ENCODE results near the gene MED8.
"Not testable (repeated sequence)": the region's sequence is repeated elsewhere in the genome, so short reads cannot be mapped to it uniquely, and the experiment has no call there.

The MED8 gene

GRCh38 chr1:43376723-43377235 lies 12.8 kb downstream of the MED8 start:
- Histone ChIP-seq H3K36me3 (ENCODE audit: control insufficient read depth, insufficient read depth, low read length) (no peaks in the 10 kb centered on the region), H3K27me3 (ENCODE audit: control insufficient read depth, insufficient read depth, low read length) (no peaks in the 10 kb centered on the region), H3K9me3 (ENCODE audit: control insufficient read depth, insufficient read depth, low read length) (no peaks in the 10 kb centered on the region), H3K9ac (ENCODE audit: low read depth, low read length) (no peak overlapping the region), H3K4me3 (ENCODE audit: low read depth, low read length) (no peak overlapping the region), H3K4me1 (ENCODE audit: control insufficient read depth, insufficient read depth, low read length) (no peaks in the 10 kb centered on the region)

- Histone ChIP-seq H3K4me3 (ENCODE audit: low read depth, low read length) (no peak overlapping the region), H3K27me3 (ENCODE audit: control insufficient read depth, insufficient read depth, low read length) (no peaks in the 10 kb centered on the region), H3K4me1 (ENCODE audit: control insufficient read depth, insufficient read depth, low read length) (no peaks in the 10 kb centered on the region), H3K9me3 (ENCODE audit: control insufficient read depth, insufficient read depth, low read length) (no peaks in the 10 kb centered on the region), H3K36me3 (ENCODE audit: control insufficient read depth, insufficient read depth, low read length) (no peaks in the 10 kb centered on the region), H3K9ac (ENCODE audit: low read depth, low read length) (no peak overlapping the region)
Observed at GRCh38 chr1:43373066-43373940, 16.3 kb downstream of the MED8 start.

- Histone ChIP-seq H3K9me3 (ENCODE audit: control insufficient read depth, insufficient read depth, low read length) (no peaks in the 10 kb centered on the region), H3K36me3 (ENCODE audit: control insufficient read depth, insufficient read depth, low read length) (no peaks in the 10 kb centered on the region), H3K9ac (ENCODE audit: low read depth, low read length) (no peak overlapping the region), H3K27me3 (ENCODE audit: control insufficient read depth, insufficient read depth, low read length) (no peaks in the 10 kb centered on the region), H3K4me3 (ENCODE audit: low read depth, low read length) (no peak overlapping the region), H3K4me1 (ENCODE audit: control insufficient read depth, insufficient read depth, low read length) (no peaks in the 10 kb centered on the region)
Observed at GRCh38 chr1:43372172-43372571, 17.4 kb downstream of the MED8 start.

GRCh38 chr1:43370564-43370963 lies 19.0 kb downstream of the MED8 start:
- peaks cover 7% of the 10 kb centered on the region for H3K4me1 ChIP-seq (ENCODE audit: control insufficient read depth, insufficient read depth, low read length)
- no peaks in the 10 kb centered on the region for H3K9me3 ChIP-seq (ENCODE audit: control insufficient read depth, insufficient read depth, low read length)
- no peaks in the 10 kb centered on the region for H3K27me3 ChIP-seq (ENCODE audit: control insufficient read depth, insufficient read depth, low read length)
- H3K4me3 ChIP-seq (ENCODE audit: low read depth, low read length), result no peak overlapping the region
- H3K36me3 ChIP-seq (ENCODE audit: control insufficient read depth, insufficient read depth, low read length), result no peaks in the 10 kb centered on the region
- H3K9ac ChIP-seq (ENCODE audit: low read depth, low read length), result no peak overlapping the region

GRCh38 chr1:43369779-43370178 lies 19.8 kb downstream of the MED8 start:
- not testable (repeated sequence) for H3K9ac ChIP-seq (ENCODE audit: low read depth, low read length); H3K9me3 ChIP-seq (ENCODE audit: control insufficient read depth, insufficient read depth, low read length); H3K4me1 ChIP-seq (ENCODE audit: control insufficient read depth, insufficient read depth, low read length); H3K36me3 ChIP-seq (ENCODE audit: control insufficient read depth, insufficient read depth, low read length); H3K4me3 ChIP-seq (ENCODE audit: low read depth, low read length); H3K27me3 ChIP-seq (ENCODE audit: control insufficient read depth, insufficient read depth, low read length)

GRCh38 chr1:43368646-43369020 lies 21.0 kb downstream of the MED8 start:
- H3K9ac ChIP-seq (ENCODE audit: low read depth, low read length), result peak overlapping the region; percentile 73
- H3K4me3 ChIP-seq (ENCODE audit: low read depth, low read length), result peak overlapping the region; percentile 88
- peaks cover 11% of the 10 kb centered on the region for H3K36me3 ChIP-seq (ENCODE audit: control insufficient read depth, insufficient read depth, low read length)
- peaks cover 7% of the 10 kb centered on the region for H3K4me1 ChIP-seq (ENCODE audit: control insufficient read depth, insufficient read depth, low read length)
- H3K27me3 ChIP-seq (ENCODE audit: control insufficient read depth, insufficient read depth, low read length), result no peaks in the 10 kb centered on the region
- no peaks in the 10 kb centered on the region for H3K9me3 ChIP-seq (ENCODE audit: control insufficient read depth, insufficient read depth, low read length)

GRCh38 chr1:43367904-43368645 lies 21.5 kb downstream of the MED8 start, which contains the start of gene ELOVL1:
Gene ELOVL1 (minus strand): TSS chr1:43368011. CDS start chr1:43365609, 2,402 bp downstream.
- peak within 1 kb of the TSS; percentile 88 for H3K4me3 ChIP-seq (ENCODE audit: low read depth, low read length)
- no peaks in the 10 kb centered on the region for H3K27me3 ChIP-seq (ENCODE audit: control insufficient read depth, insufficient read depth, low read length)
- peaks cover 17% of the 10 kb centered on the region for H3K36me3 ChIP-seq (ENCODE audit: control insufficient read depth, insufficient read depth, low read length)
- H3K9me3 ChIP-seq (ENCODE audit: control insufficient read depth, insufficient read depth, low read length), result no peaks in the 10 kb centered on the region
- peaks cover 7% of the 10 kb centered on the region for H3K4me1 ChIP-seq (ENCODE audit: control insufficient read depth, insufficient read depth, low read length)
- H3K9ac ChIP-seq (ENCODE audit: low read depth, low read length), result peak within 1 kb of the TSS; percentile 73

GRCh38 chr1:43367026-43367903 lies 22.3 kb downstream of the MED8 start:
- Histone ChIP-seq H3K4me1 (ENCODE audit: control insufficient read depth, insufficient read depth, low read length) (peaks cover 7% of the 10 kb centered on the region), H3K9ac (ENCODE audit: low read depth, low read length) (peak overlapping the region; percentile 47), H3K36me3 (ENCODE audit: control insufficient read depth, insufficient read depth, low read length) (peaks cover 21% of the 10 kb centered on the region), H3K9me3 (ENCODE audit: control insufficient read depth, insufficient read depth, low read length) (no peaks in the 10 kb centered on the region), H3K4me3 (ENCODE audit: low read depth, low read length) (peak overlapping the region; percentile 84), H3K27me3 (ENCODE audit: control insufficient read depth, insufficient read depth, low read length) (no peaks in the 10 kb centered on the region)

GRCh38 chr1:43366601-43367025 lies 23.0 kb downstream of the MED8 start:
- Histone ChIP-seq H3K4me3 (ENCODE audit: low read depth, low read length) (peak overlapping the region; percentile 84), H3K9me3 (ENCODE audit: control insufficient read depth, insufficient read depth, low read length) (no peaks in the 10 kb centered on the region), H3K36me3 (ENCODE audit: control insufficient read depth, insufficient read depth, low read length) (peaks cover 26% of the 10 kb centered on the region), H3K9ac (ENCODE audit: low read depth, low read length) (peak overlapping the region; percentile 47), H3K4me1 (ENCODE audit: control insufficient read depth, insufficient read depth, low read length) (peaks cover 7% of the 10 kb centered on the region), H3K27me3 (ENCODE audit: control insufficient read depth, insufficient read depth, low read length) (no peaks in the 10 kb centered on the region)

- peak overlapping the region; percentile 9 for H3K9ac ChIP-seq (ENCODE audit: low read depth, low read length)
Observed at GRCh38 chr1:43366179-43366578, 23.4 kb downstream of the MED8 start.

GRCh38 chr1:43365678-43366077 lies 23.9 kb downstream of the MED8 start:
- H3K4me1 ChIP-seq (ENCODE audit: control insufficient read depth, insufficient read depth, low read length), result peaks cover 7% of the 10 kb centered on the region

More at GRCh38 chr1:43366179-43366578, 23.4 kb downstream of the MED8 start:
- Histone ChIP-seq H3K4me3 (ENCODE audit: low read depth, low read length) (peak overlapping the region; percentile 84), H3K27me3 (ENCODE audit: control insufficient read depth, insufficient read depth, low read length) (no peaks in the 10 kb centered on the region), H3K9me3 (ENCODE audit: control insufficient read depth, insufficient read depth, low read length) (no peaks in the 10 kb centered on the region), H3K36me3 (ENCODE audit: control insufficient read depth, insufficient read depth, low read length) (peaks cover 31% of the 10 kb centered on the region), H3K4me1 (ENCODE audit: control insufficient read depth, insufficient read depth, low read length) (peaks cover 7% of the 10 kb centered on the region)

More at GRCh38 chr1:43365678-43366077, 23.9 kb downstream of the MED8 start:
- H3K36me3 ChIP-seq (ENCODE audit: control insufficient read depth, insufficient read depth, low read length), result peaks cover 36% of the 10 kb centered on the region
- H3K9ac ChIP-seq (ENCODE audit: low read depth, low read length), result peak overlapping the region; percentile 9
- H3K9me3 ChIP-seq (ENCODE audit: control insufficient read depth, insufficient read depth, low read length), result no peaks in the 10 kb centered on the region
- no peaks in the 10 kb centered on the region for H3K27me3 ChIP-seq (ENCODE audit: control insufficient read depth, insufficient read depth, low read length)
- H3K4me3 ChIP-seq (ENCODE audit: low read depth, low read length), result peak overlapping the region; percentile 84

Measured in iPS-15b (cell line).